Central memory CD4-positive, alpha-beta T cell (primary cell): ENCODE data around the gene COL6A1.

Experiments
- DNase-seq: peaks from one replicate; pipeline ENCODE4 v3.0.0; 2022
- total RNA-seq, 3 experiments: gene quantifications; one replicate each; lab custom pipeline; 2026; lab: John Stamatoyannopoulos, UW

Gene COL6A1, protein sequence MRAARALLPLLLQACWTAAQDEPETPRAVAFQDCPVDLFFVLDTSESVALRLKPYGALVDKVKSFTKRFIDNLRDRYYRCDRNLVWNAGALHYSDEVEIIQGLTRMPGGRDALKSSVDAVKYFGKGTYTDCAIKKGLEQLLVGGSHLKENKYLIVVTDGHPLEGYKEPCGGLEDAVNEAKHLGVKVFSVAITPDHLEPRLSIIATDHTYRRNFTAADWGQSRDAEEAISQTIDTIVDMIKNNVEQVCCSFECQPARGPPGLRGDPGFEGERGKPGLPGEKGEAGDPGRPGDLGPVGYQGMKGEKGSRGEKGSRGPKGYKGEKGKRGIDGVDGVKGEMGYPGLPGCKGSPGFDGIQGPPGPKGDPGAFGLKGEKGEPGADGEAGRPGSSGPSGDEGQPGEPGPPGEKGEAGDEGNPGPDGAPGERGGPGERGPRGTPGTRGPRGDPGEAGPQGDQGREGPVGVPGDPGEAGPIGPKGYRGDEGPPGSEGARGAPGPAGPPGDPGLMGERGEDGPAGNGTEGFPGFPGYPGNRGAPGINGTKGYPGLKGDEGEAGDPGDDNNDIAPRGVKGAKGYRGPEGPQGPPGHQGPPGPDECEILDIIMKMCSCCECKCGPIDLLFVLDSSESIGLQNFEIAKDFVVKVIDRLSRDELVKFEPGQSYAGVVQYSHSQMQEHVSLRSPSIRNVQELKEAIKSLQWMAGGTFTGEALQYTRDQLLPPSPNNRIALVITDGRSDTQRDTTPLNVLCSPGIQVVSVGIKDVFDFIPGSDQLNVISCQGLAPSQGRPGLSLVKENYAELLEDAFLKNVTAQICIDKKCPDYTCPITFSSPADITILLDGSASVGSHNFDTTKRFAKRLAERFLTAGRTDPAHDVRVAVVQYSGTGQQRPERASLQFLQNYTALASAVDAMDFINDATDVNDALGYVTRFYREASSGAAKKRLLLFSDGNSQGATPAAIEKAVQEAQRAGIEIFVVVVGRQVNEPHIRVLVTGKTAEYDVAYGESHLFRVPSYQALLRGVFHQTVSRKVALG
- 10.0 to 17.9 (median 10.7) reads per million in 3 experiments for total RNA-seq

DNA sequence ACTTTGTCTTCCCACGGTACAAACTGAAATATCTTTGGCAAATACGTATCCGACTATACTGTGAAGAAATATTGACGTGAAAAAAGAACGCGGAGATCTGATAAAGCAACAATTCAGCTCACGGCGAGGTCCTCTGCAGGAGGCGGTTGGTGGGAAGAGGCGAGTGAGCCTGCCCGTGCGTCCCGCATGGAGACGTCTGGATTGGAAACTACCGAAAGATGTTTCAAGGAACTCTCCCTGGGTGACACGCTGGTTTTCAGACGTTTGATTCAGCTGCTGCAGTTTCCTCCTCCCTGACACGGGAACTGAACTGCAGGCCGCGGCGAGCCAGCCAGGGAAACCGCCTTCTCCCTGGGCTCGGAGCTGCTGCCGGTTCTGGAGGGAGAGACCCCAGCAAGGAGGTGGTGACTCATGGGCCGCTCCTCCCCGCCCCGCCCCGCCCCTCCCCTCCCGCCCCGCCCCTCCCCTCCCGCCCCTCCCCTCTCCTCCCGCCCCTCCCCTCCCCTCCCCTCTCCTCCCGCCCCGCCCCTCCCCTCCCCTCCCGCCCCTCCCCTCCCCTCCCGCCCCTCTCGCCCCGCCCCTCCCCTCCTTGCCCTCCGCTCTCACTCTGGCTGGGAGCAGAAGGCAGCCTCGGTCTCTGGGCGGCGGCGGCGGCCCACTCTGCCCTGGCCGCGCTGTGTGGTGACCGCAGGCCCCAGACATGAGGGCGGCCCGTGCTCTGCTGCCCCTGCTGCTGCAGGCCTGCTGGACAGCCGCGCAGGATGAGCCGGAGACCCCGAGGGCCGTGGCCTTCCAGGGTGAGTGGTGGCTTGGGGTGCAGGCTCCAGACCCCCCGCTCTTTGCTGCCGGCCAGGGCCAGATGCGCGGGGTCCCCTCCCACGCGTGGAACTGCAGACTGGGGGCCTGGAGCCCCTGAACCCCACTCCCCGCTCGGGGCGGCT is at the start of gene COL6A1:
Gene COL6A1 (plus strand): TSS at position 620 of the 941 bp plus-strand sequence. CDS start 81 bp downstream, at position 701.
- DNase-seq = peak; percentile 49

DNA sequence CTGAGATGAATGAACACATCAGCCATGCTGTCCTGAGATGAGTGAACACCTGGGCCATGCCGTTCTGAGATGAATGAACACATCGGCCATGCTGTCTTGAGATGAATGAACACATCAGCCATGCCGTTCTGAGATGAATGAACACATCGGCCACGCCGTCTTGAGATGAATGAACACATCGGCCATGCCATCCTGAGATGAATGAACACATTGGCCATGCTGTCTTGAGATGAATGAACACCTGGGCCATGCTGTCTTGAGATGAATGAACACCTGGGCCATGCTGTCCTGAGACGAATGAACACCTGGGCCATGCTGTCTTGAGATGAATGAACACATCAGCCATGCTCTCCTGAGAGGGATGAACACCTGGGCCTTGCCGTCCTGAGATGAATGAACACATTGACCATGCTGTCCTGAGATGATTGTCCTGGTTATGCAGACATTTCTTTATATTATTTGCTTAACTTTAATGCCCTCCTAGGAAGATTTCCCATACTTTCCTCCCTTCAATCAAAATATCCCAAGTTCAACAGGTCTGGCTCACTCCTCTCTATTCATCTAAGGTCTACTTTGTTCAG is 48.6 kb upstream of the COL6A1 start:
- no peak for DNase-seq

DNA sequence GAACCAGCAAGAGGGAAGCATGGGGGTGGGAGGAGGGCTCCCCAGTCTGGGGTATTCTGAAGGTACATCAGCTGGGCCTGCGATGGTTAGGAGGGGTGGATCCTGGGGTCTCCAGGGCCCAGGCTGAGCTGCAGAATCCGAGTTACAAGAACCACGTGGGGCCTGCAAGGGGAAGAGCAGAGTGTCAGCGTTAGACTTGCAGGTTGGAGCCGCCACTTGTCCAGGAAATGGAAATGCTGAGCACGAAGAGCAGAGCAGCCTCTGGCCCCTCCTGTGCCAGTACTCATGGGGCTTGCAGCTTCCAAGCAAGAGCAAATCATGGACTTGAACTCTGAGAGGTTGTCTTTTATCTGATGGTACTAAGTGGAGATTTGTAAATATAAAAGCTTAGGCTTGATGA is 47.5 kb upstream of the COL6A1 start:
- DNase-seq = no peak

DNA sequence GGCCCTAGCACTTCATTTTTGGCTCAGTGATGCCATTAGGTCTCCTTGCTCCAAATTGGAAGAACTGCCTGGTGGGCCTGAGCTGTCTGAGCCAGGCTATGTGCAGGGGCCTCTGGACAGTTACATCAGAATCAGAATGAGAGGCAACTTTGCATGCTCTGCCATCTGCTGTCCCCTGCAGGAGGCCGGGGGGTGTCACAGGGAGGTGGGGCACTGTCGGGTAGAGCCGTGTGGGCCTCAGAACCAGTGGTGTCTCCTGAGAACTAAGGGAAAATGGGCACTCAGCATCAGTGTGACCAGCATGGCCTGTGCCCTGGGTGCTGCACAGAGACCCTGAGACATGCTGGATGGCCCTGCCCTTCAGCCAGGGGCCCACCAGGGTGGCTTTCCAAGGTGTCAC is 47.0 kb upstream of the COL6A1 start:
- no peak for DNase-seq

DNA sequence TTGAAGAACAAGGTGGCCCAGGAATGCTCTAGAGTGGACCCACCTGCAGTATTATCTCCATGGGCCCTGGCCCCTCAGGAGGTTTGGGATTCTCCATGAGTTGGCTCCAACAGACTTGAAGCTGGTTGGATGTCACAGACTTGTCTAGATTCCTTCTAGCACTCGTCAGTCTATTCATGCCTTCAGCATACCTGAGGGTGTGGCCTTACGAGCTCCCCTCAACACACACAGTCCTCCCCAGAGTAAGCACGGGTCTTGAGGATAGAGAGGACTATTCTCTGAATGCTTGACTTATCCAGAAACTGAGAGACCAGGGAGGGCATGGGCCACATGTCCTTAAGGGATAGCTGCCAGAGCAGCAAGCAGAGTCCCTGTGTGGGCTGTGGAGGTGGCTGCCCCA is 45.9 kb upstream of the COL6A1 start:
- no peak for DNase-seq

DNA sequence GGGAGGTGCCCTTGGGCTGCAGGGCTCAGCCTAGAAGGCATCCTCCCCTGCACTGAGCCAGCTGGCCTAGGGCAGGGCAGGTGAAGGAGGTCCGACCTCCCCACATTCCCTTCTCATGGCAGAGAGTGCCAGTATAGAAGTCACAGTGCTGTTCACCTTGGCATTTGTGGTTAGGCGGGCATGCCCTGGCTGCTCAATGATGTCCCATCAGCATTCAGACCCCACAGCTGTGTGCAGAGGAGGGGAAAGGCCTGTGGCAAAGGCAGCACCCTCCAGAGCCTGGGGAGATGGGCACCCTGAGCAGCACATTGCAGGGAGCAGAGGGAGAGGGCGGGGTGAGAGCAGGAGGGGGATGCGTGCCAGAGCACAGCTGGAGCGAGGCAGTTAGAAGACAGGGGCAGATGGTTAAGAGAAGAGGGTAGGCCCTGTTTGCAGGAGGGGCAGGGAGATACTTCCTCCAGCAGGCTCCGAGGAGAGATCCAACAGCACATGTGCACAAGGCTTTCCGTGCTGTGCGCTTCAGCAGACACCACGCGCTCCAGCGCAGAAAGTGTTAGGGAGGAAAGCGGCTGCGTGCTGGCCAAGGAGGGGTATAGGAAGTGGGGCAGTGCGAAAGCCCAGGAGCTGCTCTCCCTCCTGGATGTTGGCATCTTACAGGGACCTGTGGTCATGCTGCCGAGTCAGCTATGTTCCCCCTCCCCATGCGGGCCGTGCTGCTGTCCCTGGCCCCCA is 43.7 kb upstream of the COL6A1 start:
- no peak for DNase-seq

DNA sequence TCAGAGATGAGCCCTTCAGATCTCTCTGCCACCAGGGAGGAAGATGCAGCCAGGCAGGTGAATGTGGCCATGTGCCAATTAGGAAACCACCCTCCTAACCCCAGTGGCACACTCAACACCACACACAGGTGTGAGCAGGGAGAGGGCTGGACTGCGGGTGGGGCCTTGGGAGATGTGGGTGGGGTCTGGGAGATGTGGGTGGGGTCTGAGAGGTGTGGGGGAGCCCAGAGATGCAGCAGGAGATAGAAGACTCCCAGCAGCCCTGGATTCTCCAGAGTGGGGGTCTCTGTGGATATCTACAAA is 43.2 kb upstream of the COL6A1 start:
- DNase-seq = no peak

DNA sequence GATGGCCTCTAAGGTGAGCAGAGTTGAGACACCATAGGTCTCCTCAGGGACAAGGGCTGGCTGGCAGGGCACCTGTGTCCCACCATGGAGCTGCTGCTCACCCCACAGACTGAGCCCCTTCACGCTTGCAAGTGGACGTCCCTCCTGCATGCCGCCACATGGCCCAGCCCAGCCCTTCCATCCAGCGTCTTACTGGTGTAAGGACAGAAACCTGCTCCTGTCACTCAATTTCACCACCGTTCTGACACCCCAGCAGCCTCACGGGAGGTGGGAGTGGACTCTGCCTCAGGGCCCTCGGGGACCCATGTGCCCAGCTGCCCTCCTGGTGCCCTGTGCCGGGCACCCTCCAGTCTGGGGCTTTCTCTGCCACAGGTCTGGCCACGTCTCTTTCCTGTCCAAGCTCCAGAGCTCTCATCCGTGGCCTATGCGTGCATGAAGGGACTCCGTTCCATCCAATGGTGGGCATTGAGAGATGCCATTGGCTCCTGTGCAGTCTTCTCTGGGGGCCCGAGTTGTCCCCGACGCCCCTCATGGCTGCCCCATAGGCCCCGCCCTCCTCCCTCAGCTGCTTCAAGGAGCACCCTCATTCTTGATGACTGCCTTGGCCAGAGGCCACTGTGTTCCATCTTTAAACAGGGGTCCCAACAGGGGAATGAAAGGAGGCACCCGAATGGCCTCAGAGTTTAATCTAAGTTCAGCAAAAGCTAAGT is 42.6 kb upstream of the COL6A1 start:
- DNase-seq = no peak

DNA sequence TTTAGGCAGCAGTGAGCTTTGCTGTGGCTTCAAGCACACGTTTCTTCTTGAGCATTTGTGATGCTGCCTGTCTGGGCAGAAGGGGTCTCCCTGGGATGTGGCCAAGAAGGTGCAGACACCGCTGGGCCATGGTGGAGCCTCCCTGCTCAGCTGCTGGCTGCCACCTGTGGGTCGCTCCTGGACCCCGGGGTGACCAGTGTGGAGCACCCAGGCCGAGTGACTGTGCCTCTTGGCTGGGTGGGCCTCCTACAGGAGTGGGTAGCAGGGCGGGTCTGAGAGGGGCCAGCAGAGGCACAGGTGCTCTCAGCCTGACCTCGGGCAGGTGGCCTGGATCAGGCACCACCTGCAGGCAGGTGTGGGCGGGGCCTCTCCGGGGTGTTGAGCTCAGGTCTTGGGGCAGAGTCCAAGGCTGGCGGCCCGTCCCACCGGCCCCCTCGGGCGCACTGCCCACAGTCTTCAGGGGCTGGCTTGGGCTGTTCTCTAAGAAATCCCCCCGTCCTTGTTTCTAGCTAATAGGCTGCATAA is 42.0 kb upstream of the COL6A1 start:
- no peak for DNase-seq

DNA sequence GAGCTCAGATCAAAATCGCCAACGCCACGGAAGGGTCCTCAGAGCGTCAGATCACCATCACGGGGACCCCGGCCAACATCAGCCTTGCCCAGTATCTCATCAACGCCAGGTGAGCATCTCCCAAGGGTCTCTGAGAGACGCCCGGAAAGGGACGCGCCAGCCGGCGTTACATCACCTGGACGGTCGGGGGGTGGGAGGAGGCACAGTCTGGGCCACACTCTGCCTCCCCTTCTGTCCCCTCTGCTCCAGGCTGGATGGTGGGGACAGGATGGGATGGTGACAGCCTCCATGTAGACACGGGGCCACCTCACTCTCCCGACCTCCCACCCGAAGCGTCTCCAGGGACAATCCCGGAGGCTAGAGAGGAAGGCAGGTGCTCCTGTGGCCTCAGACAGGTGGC is 41.5 kb upstream of the COL6A1 start:
- no peak for DNase-seq

DNA sequence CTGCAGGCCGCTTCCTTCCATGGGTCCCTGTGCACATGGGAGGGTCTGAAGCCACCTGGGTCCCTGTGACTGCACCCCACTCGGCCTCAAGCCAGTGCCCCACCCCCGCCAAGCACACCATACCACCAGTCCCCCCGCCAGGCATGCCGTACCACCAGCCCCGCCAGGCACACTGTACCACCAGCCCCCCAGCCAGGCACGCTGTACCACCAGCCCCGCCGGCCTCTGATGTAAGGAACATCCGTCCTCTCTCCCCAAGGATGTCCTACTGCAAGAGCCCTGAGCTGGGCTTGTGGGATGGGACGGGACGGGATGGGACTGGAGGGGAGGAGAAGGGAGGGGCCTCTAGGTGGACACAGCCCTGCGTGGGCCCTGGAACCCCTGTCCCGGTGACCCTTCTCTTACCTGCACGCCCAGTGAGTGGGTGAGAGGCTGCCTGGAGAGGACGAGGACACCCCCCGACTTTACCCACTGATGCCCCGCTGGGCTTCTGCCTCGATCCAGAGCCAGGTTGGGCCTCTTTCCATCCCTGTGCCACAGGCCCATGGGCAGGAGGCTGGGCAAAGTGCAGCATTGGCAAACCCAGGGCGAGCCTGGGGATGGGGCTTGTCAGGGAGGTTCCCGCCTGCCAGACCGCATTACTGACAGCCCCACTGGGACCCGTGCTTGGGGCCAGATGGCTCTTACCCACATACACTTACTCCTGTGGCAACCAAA is 40.8 kb upstream of the COL6A1 start:
- DNase-seq = no peak

DNA sequence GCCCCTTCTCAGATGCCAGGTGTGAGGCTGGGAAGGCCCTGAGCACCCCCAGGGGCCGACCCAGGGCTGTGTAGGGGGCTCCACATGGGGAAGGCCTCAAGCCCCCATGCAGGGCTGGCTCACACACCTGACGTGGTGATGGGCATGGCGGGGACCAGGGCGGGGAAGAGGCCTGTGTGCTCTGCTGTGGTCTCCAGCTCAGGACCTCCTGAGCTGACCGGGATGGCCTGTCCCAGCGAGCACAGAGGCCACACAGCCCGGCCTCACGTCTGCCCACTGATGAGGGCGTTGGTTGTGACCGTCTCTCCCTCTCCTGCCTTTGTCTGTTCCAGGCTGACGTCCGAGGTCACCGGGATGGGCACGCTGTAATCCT is 40.2 kb upstream of the COL6A1 start:
- DNase-seq = no peak

DNA sequence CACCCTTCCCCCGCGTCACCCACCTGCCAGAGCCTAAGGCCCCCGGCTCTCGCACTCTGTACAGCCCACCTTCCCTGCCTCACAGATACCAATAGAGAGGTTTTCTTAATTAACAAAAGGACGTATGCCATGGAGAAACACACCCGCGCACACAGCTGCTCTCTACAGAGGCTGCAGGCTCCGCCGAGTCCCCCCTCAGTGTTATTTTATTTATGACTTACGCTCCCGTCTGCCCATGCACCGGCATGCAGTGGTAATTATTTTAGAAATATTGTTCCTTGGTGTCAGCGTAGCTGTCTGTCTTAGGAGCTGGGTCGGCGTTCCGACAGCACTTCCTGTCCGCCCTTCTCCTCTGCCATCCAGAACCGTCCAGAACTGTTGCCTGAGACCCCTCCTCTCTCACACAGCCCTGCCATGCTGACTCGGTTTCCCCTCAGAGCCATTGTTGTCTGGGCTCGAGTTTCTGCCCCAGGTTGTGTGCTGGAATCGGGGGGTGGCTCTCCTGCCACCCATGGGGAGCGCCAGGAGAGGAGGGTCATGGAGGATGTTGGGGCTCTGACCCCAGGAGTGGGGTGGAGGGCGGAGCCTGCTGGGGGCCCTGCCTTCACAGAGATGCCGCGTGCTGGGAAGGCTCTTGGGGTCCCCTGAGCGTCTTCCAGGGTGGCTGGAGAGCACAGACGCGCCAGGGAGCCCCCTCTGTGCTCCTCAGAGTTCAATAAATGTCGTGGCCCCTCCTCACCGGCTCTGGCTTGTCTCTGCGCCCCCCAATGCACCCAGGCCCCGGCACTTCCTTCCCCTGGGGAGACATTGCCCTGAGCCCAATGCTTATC is 39.6 kb upstream of the COL6A1 start:
- no peak for DNase-seq

DNA sequence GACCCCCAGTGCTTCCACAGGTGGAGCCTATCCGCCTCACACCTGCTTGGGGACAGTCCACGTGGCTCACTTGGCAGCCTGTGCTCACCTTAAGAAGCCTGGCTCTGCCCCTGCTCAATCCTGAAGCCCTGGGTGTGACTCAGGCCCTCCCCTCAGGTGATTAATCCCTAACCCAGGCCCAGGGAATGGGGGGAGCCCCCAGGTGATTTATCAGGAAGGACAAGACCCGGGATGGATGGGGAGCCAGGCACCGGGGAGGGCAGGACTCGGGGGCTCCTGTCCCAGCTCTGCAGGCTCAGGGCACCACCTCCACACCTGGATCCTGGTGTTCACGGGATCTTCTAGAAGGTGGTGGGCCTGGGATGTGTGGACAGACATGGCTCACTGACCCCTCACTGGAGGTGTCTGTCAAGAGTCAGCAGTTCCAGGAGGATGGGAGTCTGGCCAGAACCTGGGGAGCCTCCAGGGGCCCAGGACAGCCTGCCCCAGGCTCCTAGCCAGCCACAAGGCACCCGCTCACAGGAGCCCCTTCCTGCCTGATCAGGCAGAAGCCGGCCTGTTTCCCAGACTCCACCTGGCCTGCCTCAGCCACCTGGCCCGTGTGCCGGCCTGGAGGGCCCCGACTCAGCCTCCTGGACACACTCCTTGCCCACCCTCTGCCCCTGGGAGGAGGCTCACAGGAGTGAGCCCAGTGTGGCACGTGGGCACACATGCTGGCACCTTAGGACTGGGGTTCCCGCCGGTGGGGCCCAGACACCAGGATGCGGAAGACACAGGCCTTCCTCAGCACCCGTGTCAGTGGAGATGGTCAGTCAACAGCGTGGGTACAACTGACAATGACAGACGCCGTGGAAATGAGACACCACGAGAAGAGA is 38.6 kb upstream of the COL6A1 start:
- no peak for DNase-seq

DNA sequence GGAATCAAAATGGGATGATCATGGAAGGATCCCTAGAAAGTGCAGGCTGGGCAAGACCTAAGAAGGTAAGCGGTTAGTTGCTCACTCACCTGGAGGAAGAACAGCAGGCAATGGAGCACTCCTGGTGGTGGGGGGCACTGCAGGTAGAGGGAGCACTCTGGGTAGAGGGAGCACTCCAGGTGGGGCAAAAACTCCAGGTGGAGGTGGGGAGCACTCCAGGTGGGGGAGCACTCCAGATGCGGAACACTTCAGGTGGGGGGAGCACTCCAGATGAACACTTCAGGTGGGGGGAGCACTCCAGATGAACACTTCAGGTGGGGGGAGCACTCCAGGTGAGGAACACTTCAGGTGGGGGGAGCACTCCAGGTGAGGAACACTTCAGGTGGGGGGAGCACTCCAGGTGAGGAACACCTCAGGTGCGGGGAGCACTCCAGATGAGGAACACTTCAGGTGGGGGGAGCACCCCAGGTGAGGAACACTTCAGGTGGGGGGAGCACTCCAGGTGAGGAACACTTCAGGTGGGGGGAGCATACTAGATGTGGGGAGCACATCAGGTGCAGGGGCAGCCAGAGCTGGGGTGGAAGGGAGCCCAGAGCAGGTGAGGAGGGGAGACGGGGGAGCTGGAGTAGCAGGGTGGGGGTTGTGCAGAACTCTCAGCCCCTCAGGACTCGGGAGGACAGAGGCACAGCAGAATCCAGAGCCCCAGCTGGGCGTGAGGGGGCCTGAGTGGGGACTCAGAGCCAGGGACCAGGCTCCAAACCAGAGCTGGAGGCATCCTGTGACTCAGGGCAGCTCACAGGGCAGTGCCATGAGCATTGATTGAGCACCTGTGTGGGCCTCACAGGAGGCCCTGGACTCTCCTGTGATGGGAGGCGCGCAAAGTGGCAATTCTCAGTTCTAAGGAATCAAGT is 37.7 kb upstream of the COL6A1 start:
- no peak for DNase-seq

DNA sequence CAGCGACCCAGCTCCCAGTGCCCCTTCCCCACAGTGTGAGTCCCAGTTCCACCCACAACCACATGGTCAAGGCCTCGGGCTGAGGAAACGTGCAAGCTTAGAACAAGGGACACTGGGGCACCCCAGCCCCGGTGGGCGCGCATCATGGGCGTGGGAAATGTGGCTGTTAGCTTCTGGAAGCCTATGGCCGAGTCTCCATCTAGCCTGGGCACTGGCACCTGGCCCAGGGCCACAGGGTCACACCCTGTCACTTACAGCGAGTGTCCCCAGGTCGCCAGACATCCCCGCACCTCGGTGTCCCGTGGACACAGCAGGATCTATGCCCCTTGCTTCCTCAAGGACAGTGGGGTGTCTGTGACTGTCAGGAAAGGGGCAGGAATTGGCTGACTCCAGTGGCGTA is 37.0 kb upstream of the COL6A1 start:
- no peak for DNase-seq
